GM19240 (cell line): ENCODE results near the gene CLN6.

Source experiments
- DNase-seq: peaks from one replicate; pipeline ENCODE4 v3.0.0; 2011; ENCODE audit warnings: low spot score; ENCODE audit not compliant: insufficient read length

The CLN6 gene

GRCh38 chr15:68229386-68230156 lies at the start of gene CLN6:
Gene CLN6 (minus strand): TSS chr15:68229728. CDS start chr15:68229584, 144 bp downstream.
- DNase-seq = peak; percentile 78

- no peak for DNase-seq
Observed at GRCh38 chr15:68278595-68279405, 49.3 kb upstream of the CLN6 start.

DNA sequence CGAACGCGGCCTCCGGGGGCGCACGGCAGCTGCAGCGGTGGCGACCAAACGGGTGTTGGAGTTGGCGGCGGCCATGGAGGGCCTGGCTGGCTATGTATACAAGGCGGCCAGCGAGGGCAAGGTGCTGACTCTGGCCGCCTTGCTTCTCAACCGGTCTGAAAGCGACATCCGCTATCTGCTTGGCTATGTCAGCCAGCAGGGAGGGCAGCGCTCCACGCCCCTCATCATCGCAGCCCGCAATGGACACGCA lies 48.7 kb upstream of the CLN6 start:
- no peak for DNase-seq

- peak; percentile 53 for DNase-seq
Observed at GRCh38 chr15:68277603-68278344, 48.2 kb upstream of the CLN6 start, which contains the start of gene FEM1B. Gene FEM1B (plus strand): TSS chr15:68277745. CDS start chr15:68278418, 673 bp downstream.

GRCh38 chr15:68277131-68277602 lies 47.6 kb upstream of the CLN6 start:
- no peak for DNase-seq

DNA sequence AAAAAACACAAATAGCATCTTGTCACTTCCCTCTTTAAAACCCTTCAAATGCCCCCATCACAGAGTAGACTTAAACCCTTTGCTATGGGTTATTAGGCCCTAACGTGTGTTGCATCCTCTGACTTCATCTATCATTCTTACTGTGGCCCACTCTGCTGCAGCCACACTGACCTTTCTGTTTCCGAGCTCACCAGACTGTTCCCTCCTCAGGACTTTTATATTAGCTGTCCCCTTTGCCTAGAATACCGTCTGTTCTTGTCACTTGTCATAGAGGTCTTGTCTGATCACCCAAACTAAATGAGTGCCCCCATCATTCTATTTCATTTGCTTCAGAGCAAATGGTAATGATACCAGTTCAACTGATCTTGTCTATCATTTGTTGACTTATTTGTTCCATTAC lies 47.1 kb upstream of the CLN6 start:
- DNase-seq = no peak

- no peak for DNase-seq
Observed at GRCh38 chr15:68275165-68275746, 45.7 kb upstream of the CLN6 start.

- no peak for DNase-seq
Observed at GRCh38 chr15:68274201-68274848, 44.8 kb upstream of the CLN6 start.

DNA sequence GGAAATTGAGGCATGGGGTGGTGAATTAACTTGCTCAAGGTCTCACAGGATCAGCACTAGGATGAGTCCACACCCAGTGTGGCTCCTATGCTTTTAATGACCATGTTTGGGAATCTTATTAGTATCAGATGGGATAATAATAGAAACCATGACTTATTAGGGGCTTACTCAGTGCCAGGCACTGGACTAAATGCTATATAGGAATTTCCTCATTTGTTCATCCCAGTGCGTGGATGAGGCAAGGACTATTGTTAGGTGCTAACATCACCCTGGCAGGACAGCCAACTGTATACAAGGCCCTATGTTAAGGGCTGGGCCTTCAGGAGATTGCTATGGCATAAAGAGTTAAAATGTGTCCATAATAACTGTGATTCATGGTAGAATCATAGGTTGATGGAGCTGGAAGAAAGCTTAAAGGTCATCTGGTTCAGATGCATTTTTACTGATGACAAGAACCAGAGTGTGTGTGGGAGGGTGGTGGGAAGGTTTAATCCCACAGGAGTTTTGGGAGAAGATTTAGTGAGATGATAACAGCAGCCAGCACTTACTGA lies 43.3 kb upstream of the CLN6 start:
- no peak for DNase-seq

DNA sequence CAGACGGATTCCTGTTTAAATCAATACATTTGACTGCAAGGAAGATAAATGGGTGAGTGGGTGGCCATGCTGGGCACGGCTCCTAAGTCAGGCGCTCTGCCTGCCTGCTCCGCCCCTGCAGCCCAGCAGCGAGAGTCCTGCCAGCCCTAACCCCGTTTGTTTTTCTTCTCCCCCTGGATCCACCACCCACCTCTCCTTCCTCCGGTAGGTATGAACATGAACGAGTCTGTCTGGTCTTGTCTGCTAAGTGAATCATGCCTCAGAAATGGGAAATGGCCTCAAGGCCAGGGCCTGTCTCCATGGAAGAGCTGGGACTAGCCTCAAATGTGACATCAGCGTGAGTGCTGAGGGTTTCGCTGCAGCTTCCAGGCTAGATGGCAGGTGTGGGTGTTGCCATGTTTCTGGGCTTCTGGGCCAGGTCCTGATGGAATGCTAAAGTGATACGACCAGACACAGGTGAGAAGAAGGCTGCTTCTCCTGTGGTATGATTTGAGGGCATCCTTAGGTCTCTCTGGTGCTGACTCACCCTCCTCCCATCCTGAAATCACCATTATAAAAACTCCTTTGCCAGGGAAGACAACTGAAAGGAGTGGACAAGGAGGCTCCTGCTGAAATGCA lies 42.4 kb upstream of the CLN6 start:
- no peak for DNase-seq

GRCh38 chr15:68268405-68268804 lies 38.9 kb upstream of the CLN6 start:
- no peak for DNase-seq

DNA sequence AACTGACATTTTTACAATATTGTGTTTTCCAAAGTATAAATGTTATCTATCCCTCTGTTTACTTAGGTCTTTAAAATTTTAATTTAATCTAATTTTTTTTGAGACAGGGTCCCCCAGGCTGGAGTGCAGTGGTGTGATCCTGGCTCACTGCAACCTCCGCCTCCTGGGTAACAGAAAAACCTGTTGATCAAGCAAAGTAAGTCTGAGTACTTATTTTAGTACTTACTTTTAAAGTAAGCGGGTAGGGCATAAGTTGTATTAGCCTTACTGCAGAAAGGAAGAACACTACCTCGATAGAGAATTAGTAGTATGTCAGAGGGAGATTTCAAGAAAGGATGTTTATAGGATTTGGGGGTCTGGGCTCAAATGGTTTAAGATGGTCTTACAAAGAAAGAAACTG lies 36.1 kb upstream of the CLN6 start:
- DNase-seq = no peak

GRCh38 chr15:68265081-68265480 lies 35.6 kb upstream of the CLN6 start:
- DNase-seq = no peak

DNA sequence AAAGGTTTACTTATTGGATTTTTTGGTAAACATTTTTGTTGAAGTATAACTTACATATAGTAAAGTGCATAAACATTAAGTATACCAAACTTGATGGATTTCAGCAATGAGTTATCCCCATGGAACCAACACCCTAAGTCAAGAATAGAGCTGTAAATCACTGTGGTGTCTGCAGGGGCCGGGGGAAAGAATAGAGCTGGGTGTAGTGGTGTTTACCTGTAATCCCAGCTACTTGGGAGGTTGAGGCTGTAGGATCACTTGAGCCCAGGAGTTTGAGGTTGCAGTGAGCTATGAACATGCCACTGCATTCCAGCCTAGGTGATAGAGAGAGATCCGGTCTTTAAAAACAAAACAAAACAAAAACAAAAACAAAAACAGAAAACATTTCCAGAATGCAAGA lies 34.8 kb upstream of the CLN6 start:
- no peak for DNase-seq

DNA sequence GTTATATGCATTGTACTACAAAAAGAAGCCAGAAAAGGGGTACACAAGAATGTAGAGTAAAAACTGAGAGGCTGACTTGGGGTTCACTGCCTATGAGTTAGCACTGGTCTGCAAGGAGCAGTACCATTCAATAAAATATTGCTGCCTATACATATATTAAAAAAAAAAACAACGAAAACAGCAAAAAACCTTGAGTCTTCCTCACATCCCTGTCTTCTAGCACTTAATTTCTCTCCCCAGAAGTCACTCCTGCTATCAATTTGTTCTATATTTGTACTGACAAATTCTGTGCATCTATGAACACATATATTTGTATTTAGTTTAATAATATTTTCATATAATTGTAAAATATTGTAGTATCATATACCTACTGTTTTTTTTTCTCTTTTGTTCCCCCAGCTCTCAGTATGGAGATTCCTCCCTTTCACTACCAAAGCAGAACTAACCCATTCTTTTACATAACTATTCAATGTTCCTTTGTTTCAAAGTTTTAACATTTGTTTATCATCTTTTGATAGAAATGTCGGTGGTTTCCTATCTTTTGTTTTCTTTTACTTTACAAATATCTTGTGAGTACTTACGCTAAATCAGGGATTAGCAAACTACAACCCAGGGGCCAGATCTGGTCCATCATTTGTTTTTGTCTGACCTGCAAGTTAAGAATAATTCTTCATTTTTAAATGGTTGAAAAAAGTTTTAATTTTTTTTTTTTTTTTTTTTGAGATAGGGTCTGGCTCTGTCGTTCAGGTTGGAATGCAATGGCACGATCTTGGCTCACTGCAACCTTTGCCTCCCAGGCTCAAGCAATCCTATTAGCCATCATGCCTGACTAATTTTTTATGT lies 33.2 kb upstream of the CLN6 start:
- DNase-seq = no peak

- no peak for DNase-seq
Observed at GRCh38 chr15:68261980-68262379, 32.5 kb upstream of the CLN6 start.

GRCh38 chr15:68261241-68261640 lies 31.7 kb upstream of the CLN6 start:
- DNase-seq = no peak

- DNase-seq = no peak
Observed at GRCh38 chr15:68259883-68260282, 30.4 kb upstream of the CLN6 start.

DNA sequence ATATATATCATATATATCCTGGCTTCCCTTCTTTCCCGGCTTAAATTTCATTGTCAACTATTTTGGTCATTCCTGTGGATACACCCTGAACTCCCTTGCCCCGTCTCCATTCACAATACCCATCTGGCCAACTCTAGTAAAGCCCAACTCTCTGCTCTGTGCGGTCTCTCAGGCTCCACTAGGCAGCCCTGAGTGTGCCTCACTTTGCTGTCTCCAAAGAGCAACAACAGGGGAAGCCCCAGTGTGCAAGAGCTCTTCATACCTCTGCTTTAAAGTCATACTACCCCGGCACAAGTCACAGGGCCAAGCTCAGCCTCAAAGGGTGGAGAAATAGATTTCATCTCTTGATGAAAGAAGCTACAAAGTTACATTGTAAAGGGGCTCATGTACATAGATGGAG lies 29.2 kb upstream of the CLN6 start:
- no peak for DNase-seq
